Stomach smooth muscle (tissue), 2 donors: Measurements from ENCODE around the gene SERPINE1.
A peak's percentile ranks its signal among the peaks of the same experiment; 100 is the strongest.

ENCODE experiments used
- H3K27ac ChIP-seq: one replicate; pipeline ENCODE4 v1.7.0; 2013; ENCODE audit warnings: mild to moderate bottlenecking, low read length, inconsistent platforms
- H3K27me3 ChIP-seq, 2 donors: one replicate each; pipeline ENCODE4 v1.7.0; 2013; ENCODE audit warnings: low read length in 2 of 2; ENCODE audit not compliant: insufficient read depth in 2 of 2, control insufficient read depth in 1 of 2
- H3K36me3 ChIP-seq, 2 donors: one replicate each; pipeline ENCODE4 v1.7.0; 2013; ENCODE audit warnings: low read length in 2 of 2; ENCODE audit not compliant: control insufficient read depth in 2 of 2, insufficient read depth in 2 of 2
- H3K4me1 ChIP-seq: one replicate; pipeline ENCODE4 v1.7.0; 2013; ENCODE audit warnings: low read length; ENCODE audit not compliant: control insufficient read depth, insufficient read depth
- H3K4me3 ChIP-seq, 2 donors: one replicate each; pipeline ENCODE4 v1.7.0; 2013; ENCODE audit warnings: low read length in 2 of 2
- H3K9ac ChIP-seq, 2 donors: one replicate each; pipeline ENCODE4 v1.7.0; 2013; ENCODE audit warnings: low read length in 2 of 2, mild to moderate bottlenecking in 1 of 2
- H3K9me3 ChIP-seq, 2 donors: one replicate each; pipeline ENCODE4 v1.7.0; 2013; ENCODE audit warnings: low read length in 2 of 2; ENCODE audit not compliant: control insufficient read depth in 2 of 2
- donor health status: healthy.
- donor health status: Pancreatic carcinoma.

SERPINE1 gene

GRCh38 chr7:101126651-101127459 lies at the start of gene SERPINE1:
SERPINE1 (plus strand) TSS chr7:101127104; CDS start chr7:101128394, 1,290 bp downstream.
- H3K27me3 ChIP-seq = no peaks in the 10 kb centered on the region
- H3K9ac ChIP-seq = peak within 1 kb of the TSS; percentile 38 to 51
- peak within 1 kb of the TSS; percentile 62 to 70 for H3K4me3 ChIP-seq
- H3K4me1 ChIP-seq = peaks cover 34% of the 10 kb centered on the region
- H3K27ac ChIP-seq = no peak within 1 kb of the TSS
- no peaks in the 10 kb centered on the region for H3K36me3 ChIP-seq
- no peaks in the 10 kb centered on the region for H3K9me3 ChIP-seq

GRCh38 chr7:101077303-101078086 lies 49.4 kb upstream of the SERPINE1 start:
- Histone ChIP-seq H3K9me3 (no peaks in the 10 kb centered on the region), H3K36me3 (no peaks in the 10 kb centered on the region), H3K27me3 (peaks cover 0 to 4% of the 10 kb centered on the region in 2 donors), H3K4me3 (no peak overlapping the region), H3K4me1 (no peaks in the 10 kb centered on the region), H3K9ac (no peak overlapping the region), H3K27ac (no peak overlapping the region)

- no peak overlapping the region for H3K4me3 ChIP-seq
- peaks cover 14% of the 10 kb centered on the region for H3K4me1 ChIP-seq
- H3K27me3 ChIP-seq = peaks cover 0 to 2% of the 10 kb centered on the region in 2 donors
- no peak overlapping the region for H3K27ac ChIP-seq
- no peaks in the 10 kb centered on the region for H3K9me3 ChIP-seq
- no peaks in the 10 kb centered on the region for H3K36me3 ChIP-seq
- H3K9ac ChIP-seq = no peak overlapping the region
These were observed 45.5 kb upstream of the SERPINE1 start for GRCh38 chr7:101081432-101081831.

GRCh38 chr7:101084865-101085161 lies 42.1 kb upstream of the SERPINE1 start:
- peak overlapping the region; percentile 90 to 99 for H3K9ac ChIP-seq
- peaks cover 0 to 10% of the 10 kb centered on the region in 2 donors for H3K36me3 ChIP-seq
- H3K9me3 ChIP-seq = no peaks in the 10 kb centered on the region
- peak overlapping the region; percentile 84 for H3K27ac ChIP-seq
- peak overlapping the region; percentile 96 to 99 for H3K4me3 ChIP-seq
- peaks cover 31% of the 10 kb centered on the region for H3K4me1 ChIP-seq
- H3K27me3 ChIP-seq = no peaks in the 10 kb centered on the region

GRCh38 chr7:101085162-101085964 lies 41.5 kb upstream of the SERPINE1 start, which contains the start of gene TRIM56:
TRIM56 (plus strand) TSS chr7:101085481; CDS start chr7:101087313, 1,832 bp downstream.
- H3K9me3 ChIP-seq = no peaks in the 10 kb centered on the region
- H3K4me3 ChIP-seq = peak within 1 kb of the TSS; percentile 96 to 99
- peaks cover 31% of the 10 kb centered on the region for H3K4me1 ChIP-seq
- H3K27ac ChIP-seq = peak within 1 kb of the TSS; percentile 84
- peaks cover 0 to 10% of the 10 kb centered on the region in 2 donors for H3K36me3 ChIP-seq
- H3K9ac ChIP-seq = peak within 1 kb of the TSS; percentile 90 to 99
- no peaks in the 10 kb centered on the region for H3K27me3 ChIP-seq

- H3K27ac ChIP-seq = no peak overlapping the region
- H3K4me3 ChIP-seq = no peak overlapping the region
- no peaks in the 10 kb centered on the region for H3K27me3 ChIP-seq
- H3K4me1 ChIP-seq = peaks cover 31% of the 10 kb centered on the region
- no peaks in the 10 kb centered on the region for H3K9me3 ChIP-seq
- no peak overlapping the region for H3K9ac ChIP-seq
- H3K36me3 ChIP-seq = peaks cover 0 to 13% of the 10 kb centered on the region in 2 donors
These were observed 39.4 kb upstream of the SERPINE1 start for GRCh38 chr7:101087334-101088068.

GRCh38 chr7:101088069-101088425 lies 38.9 kb upstream of the SERPINE1 start:
- Histone ChIP-seq H3K9ac (no peak overlapping the region), H3K27me3 (no peaks in the 10 kb centered on the region), H3K4me3 (no peak overlapping the region), H3K9me3 (no peaks in the 10 kb centered on the region), H3K36me3 (peaks cover 0 to 13% of the 10 kb centered on the region in 2 donors), H3K27ac (no peak overlapping the region), H3K4me1 (peaks cover 31% of the 10 kb centered on the region)

GRCh38 chr7:101088858-101089529 lies 37.9 kb upstream of the SERPINE1 start:
- no peaks in the 10 kb centered on the region for H3K27me3 ChIP-seq
- H3K4me3 ChIP-seq = no peak overlapping the region
- H3K27ac ChIP-seq = no peak overlapping the region
- no peaks in the 10 kb centered on the region for H3K9me3 ChIP-seq
- peaks cover 31% of the 10 kb centered on the region for H3K4me1 ChIP-seq
- H3K9ac ChIP-seq = no peak overlapping the region
- H3K36me3 ChIP-seq = peaks cover 0 to 13% of the 10 kb centered on the region in 2 donors

GRCh38 chr7:101089876-101090275 lies 37.0 kb upstream of the SERPINE1 start:
- no peaks in the 10 kb centered on the region for H3K9me3 ChIP-seq
- H3K4me1 ChIP-seq = peaks cover 27% of the 10 kb centered on the region
- H3K9ac ChIP-seq = no peak overlapping the region
- H3K4me3 ChIP-seq = no peak overlapping the region
- no peaks in the 10 kb centered on the region for H3K27me3 ChIP-seq
- peaks cover 0 to 13% of the 10 kb centered on the region in 2 donors for H3K36me3 ChIP-seq
- H3K27ac ChIP-seq = no peak overlapping the region
